Activated naive CD4-positive, alpha-beta T cell treated with anti-CD3 and anti-CD28 coated beads, Interleukin-2, amount 50 U/mL, for 72 hours (primary cell): ENCODE measurements around the gene CD8B2. TPM values are rescaled to one million over a fixed set of nuclear protein-coding genes. Genes with fewer than 3 reads are reported as not detected.
A peak's percentile ranks its signal among the peaks of the same experiment; 100 is the strongest.
"Not testable (repeated sequence)": the region's sequence is repeated elsewhere in the genome, so short reads cannot be mapped to it uniquely, and the experiment has no call there.

Experiments
- ATAC-seq, 2 donors: fragments of 150-1000 bp; cut with Tn5 transposase; 2 replicates each; pipeline ENCODE4 v1.10.0; 2021; ENCODE audit warnings: mild to moderate bottlenecking in 2 of 2, moderate library complexity in 2 of 2
- DNase-seq, 2 donors: peaks; one replicate each; pipeline ENCODE4 v3.0.0; 2021 to 2022; ENCODE audit warnings: low spot score in 2 of 2
- H3K27ac Mint-ChIP-seq, 2 donors: one replicate each; pipeline ENCODE4 v1.8.0; 2022; ENCODE audit warnings: mild to moderate bottlenecking in 2 of 2, mixed read lengths in 2 of 2
- H3K36me3 Mint-ChIP-seq, 2 donors: one replicate each; pipeline ENCODE4 v1.8.0; 2022; ENCODE audit warnings: mixed read lengths in 2 of 2
- H3K9me3 Mint-ChIP-seq, 2 donors: one replicate each; pipeline ENCODE4 v1.8.0; 2022; ENCODE audit warnings: mixed read lengths in 2 of 2
- total RNA-seq, 2 donors: library from RNA; stranded (reverse); gene quantifications; one replicate each; pipeline ENCODE4 v1.2.3, GENCODE V29; 2022

Gene CD8B2
- total RNA-seq, 2 donors from 2014 or later: 0.76 TPM; not detected in 1

DNA sequence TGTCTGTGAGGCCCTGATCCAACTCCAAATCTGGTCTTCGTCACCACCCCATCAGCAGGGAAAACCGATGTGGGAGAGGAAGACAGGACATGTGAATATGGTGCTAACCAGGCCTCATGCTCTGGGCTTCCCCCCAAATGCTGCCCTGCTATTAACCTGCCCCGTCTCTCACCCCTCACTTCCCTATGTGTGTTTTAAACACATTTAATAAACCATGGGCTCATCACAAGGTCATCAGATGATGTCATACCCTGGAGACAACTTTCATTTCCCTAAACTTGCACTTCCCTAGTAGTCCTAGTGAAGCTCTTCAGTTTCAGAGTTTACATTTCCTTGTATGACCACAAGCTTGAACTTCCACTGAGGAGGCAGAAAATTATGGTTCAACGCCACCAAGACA lies 49.9 kb downstream of the CD8B2 start:
- H3K9me3 Mint-ChIP-seq: no peaks in the 10 kb centered on the region
- DNase-seq: no peak
- H3K27ac Mint-ChIP-seq: no peak overlapping the region
- no peak for ATAC-seq
- H3K36me3 Mint-ChIP-seq: no peaks in the 10 kb centered on the region

DNA sequence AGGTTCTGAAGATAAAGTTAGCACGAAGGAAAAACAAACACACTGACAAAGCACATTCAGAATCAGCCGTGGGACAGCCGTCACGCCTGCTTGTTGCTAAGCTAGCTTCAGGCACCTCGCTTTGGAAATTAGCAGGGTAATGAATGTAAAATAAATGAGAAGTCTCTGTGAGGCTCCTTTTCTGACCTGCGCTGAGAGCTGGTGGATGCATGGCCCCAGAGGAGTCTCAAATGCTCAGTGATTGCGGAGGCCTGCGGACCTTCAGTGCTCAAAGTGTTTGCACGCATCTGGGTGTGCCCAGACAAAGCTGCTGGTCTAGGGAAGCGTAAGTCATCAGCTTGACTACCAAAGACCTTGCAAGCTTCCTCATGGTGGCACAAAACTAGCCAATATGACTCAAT lies 50.6 kb downstream of the CD8B2 start:
- Mint-ChIP-seq H3K27ac (no peak overlapping the region), H3K36me3 (no peaks in the 10 kb centered on the region), H3K9me3 (no peaks in the 10 kb centered on the region)
- no peak for DNase-seq
- ATAC-seq: no peak

DNA sequence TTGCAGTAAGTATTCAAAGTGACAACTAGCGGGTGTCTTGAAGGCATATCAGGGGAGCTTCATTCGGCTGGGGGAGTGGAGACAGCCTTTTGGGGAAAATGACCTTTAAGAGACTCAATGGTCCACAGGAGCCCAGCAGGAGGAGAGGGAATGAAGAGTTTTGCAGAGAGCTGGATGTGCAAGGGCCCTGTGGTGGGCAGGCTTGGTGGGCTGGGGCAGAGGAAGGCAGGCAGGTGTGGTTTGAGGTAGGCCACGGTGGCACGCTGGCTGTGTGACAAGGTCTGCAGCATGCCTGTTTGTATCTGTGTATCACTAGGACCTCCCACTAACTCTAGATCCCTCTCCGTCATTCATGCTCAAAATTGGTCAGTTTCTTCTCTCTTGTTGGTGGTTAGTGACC lies 53.7 kb downstream of the CD8B2 start:
- DNase-seq: no peak
- no peak overlapping the region for H3K27ac Mint-ChIP-seq
- H3K36me3 Mint-ChIP-seq: no peaks in the 10 kb centered on the region
- no peaks in the 10 kb centered on the region for H3K9me3 Mint-ChIP-seq
- ATAC-seq: no peak

DNA sequence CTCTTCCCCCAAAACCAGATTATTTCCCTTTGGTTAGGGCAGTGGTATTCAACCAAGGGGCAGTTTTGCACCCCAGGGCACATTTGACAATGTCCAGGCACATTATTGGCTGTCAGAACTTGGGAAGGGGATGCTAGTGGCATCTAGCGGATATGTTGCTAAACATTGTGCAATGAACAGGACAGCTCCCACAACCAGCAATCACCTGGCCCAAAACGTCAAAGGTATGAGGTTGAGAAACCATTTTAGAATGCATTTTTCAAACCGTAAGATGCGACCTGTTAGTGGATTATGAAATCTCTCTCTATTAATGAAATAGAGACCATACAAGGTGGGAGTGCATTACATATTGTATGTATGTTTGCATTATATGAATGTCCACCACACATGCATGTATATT lies 54.2 kb downstream of the CD8B2 start:
- H3K36me3 Mint-ChIP-seq: no peaks in the 10 kb centered on the region
- no peak for ATAC-seq
- H3K27ac Mint-ChIP-seq: no peak overlapping the region
- no peaks in the 10 kb centered on the region for H3K9me3 Mint-ChIP-seq
- DNase-seq: no peak

DNA sequence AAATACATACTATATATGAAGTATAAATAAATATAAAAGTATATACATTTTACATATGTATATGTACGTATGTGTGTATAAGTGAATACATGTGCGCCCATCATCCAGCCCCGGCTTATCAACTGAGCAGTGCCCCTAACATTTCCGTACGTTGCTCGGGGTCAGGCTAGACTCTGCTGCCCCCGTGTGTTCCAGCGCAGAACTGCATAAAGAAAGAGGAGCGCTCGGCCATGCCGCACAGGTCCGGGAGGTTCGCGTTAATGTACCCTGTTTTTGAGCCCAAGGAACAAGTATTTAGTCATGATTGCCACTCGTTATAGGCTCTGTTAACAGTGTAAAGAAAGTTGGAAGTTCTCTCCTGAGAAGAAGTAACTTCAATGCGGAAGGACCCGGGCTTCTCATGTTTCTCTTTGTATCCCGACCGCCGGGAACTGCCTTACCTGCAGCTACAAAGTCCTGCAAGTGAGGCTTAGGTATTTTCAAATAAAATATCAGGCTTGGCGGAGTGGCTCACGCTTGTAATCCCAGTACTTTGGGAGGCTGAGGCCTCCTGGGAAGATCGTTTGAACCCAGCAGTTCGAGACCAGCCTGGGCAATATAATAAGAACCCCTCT lies 55.7 kb downstream of the CD8B2 start:
- ATAC-seq (peak; percentile 86 to 90), DNase-seq (peak; percentile 59 to 85)

DNA sequence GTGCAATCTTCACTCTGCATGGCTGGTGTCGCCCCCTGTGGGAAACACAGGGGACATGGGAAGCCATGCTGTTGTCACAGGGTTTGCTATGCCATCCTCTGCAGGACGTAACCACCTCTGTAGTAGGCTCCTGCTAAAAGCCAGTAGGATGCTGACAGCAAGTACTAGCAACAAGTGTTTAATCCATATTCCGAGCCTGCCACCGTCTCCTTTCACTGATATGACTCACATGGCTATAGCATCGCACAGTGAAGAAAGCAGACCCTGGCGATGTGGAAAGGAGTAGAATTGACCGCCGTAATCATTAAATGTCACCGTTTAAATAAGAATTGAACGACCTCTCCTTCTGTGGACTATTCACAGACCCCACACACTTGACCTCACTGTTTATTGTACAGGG lies 57.8 kb downstream of the CD8B2 start:
- Mint-ChIP-seq H3K27ac (no peak overlapping the region), H3K9me3 (no peaks in the 10 kb centered on the region), H3K36me3 (no peaks in the 10 kb centered on the region)
- DNase-seq (no peak), ATAC-seq (no peak)

More for the DNA sequence above, 55.7 kb downstream of the CD8B2 start:
- Mint-ChIP-seq H3K36me3 (no peaks in the 10 kb centered on the region), H3K9me3 (no peaks in the 10 kb centered on the region), H3K27ac (no peak overlapping the region)

DNA sequence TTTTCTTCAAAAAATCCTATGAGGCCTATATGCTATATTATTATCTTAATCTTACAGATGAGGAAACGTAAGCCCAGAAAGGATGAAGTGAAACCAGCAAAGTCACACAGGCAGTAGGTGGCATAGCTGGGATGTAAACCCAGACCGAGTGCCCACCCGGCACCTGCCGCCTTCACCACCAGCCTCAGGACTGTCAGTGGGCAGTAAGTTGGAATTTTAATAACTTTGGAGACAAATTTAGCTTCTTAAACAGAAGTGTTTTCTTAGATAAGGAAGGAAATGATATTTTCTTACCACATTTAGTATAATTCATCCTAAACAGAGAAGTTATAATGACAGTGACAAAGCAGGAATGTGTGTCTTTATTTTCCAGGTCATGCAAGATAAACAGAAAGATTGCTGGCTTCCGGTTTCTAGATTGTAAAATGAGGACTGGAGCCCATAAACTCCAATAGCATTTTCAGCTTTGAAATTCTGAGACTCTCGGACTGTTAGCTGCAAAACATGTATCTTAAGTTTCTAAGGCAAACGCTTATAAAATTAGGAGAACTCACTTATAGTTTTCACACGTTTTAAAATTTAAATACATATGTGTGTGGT lies 59.3 kb downstream of the CD8B2 start:
- ATAC-seq (no peak), DNase-seq (no peak)
- no peaks in the 10 kb centered on the region for H3K36me3 Mint-ChIP-seq
- no peak overlapping the region for H3K27ac Mint-ChIP-seq
- H3K9me3 Mint-ChIP-seq: no peaks in the 10 kb centered on the region

DNA sequence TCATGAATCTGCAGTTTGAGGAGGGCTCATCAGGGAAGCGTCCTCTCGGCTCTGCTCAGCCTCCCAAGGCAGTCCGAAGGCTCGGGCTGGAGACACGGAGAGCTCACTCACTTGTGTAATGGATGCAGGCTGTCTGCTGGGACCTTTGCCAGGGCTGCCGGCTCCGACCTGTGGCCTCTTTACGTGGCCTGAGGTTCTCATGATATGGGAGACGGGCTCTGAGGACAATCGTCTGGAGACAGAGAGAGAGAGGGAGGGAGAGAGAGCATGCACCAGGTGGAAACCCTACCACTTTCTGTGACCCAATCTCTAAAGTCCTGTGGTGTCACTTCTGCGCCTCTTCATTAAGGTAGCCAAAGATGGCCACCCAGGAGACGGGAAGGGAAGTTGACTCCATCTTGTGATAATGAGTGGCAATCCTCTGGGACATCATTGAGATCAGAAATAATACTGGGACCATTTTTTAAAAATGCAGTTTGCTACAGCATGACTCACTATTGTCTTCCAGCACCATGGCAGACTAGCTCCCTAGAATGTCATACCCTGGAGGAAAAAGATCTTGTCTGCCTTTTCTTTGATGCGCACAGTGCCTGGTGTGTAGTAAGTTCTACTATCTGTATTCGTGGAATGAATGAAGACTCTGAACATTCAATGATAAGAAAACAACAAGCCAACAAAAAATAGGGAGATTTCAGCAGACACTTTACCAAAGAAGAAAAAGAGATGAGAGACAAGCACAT lies 60.2 kb downstream of the CD8B2 start:
- H3K27ac Mint-ChIP-seq: no peak overlapping the region
- no peaks in the 10 kb centered on the region for H3K36me3 Mint-ChIP-seq
- ATAC-seq: no peak
- H3K9me3 Mint-ChIP-seq: no peaks in the 10 kb centered on the region
- DNase-seq: no peak

DNA sequence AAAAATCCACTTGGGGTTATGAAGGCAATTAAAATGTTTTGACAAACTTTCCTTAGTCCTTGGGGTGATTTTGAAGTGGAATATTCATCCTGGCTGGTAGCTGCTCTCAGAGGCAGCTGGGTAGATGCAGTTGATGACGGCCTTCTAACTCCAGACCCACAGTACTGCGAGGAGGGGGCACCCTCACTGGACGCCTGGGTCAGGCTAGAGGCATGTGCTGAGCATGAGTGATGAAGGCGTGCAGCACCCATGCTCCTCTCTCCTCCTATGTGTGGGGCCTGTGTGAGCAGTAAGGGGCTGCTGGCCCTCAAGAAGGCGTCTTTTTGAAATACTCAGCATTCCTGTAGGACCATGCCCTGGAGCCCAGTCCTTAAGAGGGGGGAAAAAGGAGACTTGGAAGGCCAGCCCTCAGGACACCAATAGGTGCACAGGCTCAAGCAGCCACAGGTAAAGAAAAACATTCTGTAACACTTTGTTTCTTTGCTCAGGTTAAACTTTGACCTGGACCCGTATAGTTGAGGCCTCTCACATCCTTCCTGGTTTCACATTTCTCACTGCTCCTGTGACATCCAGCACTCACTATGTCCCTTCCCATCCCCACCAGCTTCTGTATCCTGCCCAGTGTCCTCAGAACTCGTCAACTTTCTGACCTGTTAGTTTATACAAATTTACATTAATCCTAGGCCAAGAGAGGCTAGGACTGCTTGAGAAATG lies 64.4 kb downstream of the CD8B2 start:
- Mint-ChIP-seq H3K9me3 (no peaks in the 10 kb centered on the region), H3K27ac (no peak overlapping the region), H3K36me3 (no peaks in the 10 kb centered on the region)
- ATAC-seq (no peak), DNase-seq (no peak)

DNA sequence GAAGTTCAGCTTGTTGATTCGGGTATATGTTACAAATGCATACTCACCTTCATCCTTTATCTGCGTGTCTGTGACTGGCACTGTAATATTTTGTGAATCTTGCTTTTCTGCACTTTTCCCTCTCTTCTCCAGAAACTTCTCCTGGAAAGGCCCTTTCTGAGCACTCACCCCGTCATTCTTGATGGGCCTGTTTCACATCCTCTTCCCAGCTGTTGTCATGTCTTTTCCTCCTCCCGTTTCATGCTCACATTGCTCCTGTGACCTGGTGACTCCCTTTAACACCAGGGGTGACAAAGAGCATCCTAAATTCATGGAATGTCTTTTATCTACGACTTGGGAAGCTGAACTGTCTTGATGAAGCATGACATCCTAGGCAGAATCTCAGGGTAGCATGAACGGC lies 65.8 kb downstream of the CD8B2 start:
- no peak overlapping the region for H3K27ac Mint-ChIP-seq
- DNase-seq: no peak
- peaks cover 0 to 4% of the 10 kb centered on the region in 2 donors for H3K36me3 Mint-ChIP-seq
- ATAC-seq: no peak
- H3K9me3 Mint-ChIP-seq: no peaks in the 10 kb centered on the region

DNA sequence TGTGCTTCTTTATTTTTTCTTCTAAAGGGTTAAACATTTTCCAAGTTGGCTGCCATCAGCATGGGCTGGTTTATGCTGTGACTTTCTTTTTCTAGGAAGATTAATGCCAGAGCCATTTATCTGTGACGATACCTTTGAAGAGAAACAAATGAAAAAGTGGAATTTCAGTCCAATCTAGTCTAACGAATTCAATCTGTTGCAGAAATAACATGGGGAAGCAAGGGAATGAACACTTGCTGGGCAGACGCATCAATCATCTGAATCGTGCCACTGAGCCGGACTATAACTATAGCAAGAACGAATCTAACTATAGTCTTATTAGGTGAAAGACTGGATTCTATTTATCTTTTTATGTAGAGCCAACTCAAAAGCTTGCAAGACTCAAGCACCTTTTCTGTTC lies 66.2 kb downstream of the CD8B2 start:
- Mint-ChIP-seq H3K27ac (no peak overlapping the region), H3K9me3 (no peaks in the 10 kb centered on the region), H3K36me3 (peaks cover 0 to 4% of the 10 kb centered on the region in 2 donors)
- ATAC-seq (no peak), DNase-seq (no peak)

DNA sequence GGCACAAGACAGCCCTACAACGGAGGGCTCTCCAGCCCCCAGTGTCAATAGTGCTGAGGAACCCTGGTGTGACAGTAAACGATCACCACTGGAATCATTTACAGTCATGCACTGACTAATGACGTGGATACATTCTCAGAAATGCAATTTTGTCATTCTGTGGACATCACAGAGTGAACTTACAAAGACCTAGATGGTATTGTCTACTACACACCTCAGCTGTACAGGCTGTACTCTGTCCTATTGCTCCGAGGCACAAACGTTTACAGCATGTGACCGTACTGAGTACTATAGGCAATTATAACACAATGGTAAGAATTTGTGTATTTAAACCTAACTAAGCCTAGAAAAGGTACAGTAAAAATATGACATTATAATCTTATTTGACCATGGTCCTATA lies 67.2 kb downstream of the CD8B2 start:
- Mint-ChIP-seq H3K9me3 (no peaks in the 10 kb centered on the region), H3K27ac (no peak overlapping the region)
- no peak for ATAC-seq

DNA sequence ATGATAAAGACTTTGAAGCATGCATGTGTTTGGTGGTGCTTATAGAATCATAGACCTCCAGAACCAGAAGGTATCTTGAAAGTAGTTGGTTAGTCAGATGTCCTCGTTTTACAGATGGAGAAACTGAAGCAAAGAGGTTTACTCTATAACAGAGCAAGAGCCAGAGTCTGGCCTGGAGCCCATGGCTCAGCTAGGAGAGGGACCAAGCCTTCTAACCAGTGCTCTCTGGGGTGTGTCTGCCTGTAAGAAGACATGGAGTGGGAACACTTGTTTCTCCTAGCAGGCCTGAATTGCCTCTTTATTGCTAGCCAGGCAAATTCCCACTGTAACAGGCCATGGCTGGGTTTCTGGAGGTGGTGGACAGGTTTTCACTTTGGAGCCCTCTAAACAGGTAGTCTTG lies 67.9 kb downstream of the CD8B2 start:
- no peak for DNase-seq
- peaks cover 0 to 4% of the 10 kb centered on the region in 2 donors for H3K36me3 Mint-ChIP-seq
- no peak overlapping the region for H3K27ac Mint-ChIP-seq
- ATAC-seq: no peak
- H3K9me3 Mint-ChIP-seq: no peaks in the 10 kb centered on the region

More for the DNA sequence above, 67.2 kb downstream of the CD8B2 start:
- no peak for DNase-seq
- peaks cover 0 to 4% of the 10 kb centered on the region in 2 donors for H3K36me3 Mint-ChIP-seq

DNA sequence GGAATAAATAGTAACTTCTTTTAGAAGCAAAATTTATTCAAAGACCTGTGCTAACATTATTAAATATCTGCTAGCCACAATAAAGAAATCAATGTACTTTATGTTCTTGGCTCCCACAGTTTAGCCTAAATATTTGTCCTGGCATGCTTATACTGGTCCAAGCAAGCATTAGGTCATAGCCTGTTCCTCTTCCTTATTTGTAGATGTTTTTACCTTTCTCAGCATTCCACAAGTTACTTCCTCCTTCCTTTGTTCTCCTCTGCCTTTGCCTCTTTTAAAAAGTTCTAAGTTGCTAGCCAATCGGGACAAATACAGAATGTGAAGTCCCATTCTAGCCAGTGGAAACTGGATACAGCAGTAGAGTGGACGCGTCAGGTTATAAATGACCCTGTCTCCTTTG lies 72.6 kb downstream of the CD8B2 start:
- not testable (repeated sequence) for DNase-seq, H3K36me3 Mint-ChIP-seq, H3K27ac Mint-ChIP-seq, H3K9me3 Mint-ChIP-seq, ATAC-seq

DNA sequence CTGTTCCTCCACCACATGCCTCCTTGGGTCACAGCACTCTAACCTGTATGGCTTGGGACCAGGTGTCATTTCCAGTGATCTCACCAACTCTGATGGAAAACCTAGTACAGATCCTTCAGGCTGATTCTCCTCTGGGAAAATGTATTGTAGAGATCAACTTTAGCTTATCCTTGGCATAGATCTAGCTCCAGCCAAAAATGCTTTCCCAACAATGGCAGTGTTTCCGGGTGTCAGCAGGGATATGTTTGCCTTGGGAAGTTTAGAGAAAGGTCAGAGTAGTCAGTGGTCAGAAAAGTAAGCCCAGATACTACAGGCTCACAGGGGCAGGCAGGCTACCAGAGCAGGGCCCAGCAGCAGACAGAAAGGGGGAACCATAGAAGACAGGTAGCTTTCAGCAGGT lies 73.6 kb downstream of the CD8B2 start:
- Mint-ChIP-seq H3K36me3 (peaks cover 0 to 4% of the 10 kb centered on the region in 2 donors), H3K9me3 (peaks cover 0 to 3% of the 10 kb centered on the region in 2 donors), H3K27ac (no peak overlapping the region)
- DNase-seq (no peak), ATAC-seq (no peak)

DNA sequence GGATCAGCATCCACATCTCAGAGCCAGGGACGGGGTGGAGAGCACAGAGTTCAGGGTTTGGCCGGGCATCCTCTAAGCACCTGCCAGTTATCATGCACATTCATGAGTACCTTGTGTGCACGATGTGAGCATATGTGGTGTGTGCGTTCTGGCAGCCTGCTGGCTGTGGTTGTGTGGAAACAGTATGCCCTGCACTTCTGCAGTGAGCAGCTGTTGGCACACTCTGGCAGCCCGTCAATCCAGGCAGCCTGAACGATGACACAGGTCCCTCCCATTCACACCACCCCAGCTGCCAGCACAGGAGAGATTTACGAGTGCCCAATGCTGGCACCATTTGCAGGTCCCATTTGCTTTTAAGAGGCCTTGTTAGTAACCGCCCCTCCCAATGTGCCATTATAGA lies 74.2 kb downstream of the CD8B2 start:
- H3K27ac Mint-ChIP-seq: no peak overlapping the region
- H3K9me3 Mint-ChIP-seq: peaks cover 0 to 3% of the 10 kb centered on the region in 2 donors
- DNase-seq: no peak
- peaks cover 0 to 4% of the 10 kb centered on the region in 2 donors for H3K36me3 Mint-ChIP-seq
- ATAC-seq: no peak

DNA sequence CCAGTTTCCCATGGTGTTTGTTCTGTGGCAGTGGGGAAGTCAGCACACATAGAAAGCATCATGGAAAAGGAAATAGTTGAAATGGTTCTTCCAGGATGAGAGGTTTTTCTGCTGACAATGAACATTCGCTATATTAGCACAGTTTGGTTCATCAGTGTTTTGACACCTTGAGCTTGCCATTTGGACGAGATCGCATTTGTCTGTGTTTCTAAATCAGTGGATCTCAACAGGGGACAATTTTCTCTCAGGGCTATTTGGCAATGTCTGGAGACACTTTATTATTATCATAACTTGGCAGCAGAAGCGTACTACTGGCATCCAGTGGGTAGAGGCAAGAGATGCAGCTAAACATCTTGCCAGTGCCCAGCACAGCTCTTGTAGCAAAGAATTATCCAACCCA lies 74.6 kb downstream of the CD8B2 start:
- ATAC-seq (no peak), DNase-seq (no peak)
- Mint-ChIP-seq H3K9me3 (peaks cover 0 to 3% of the 10 kb centered on the region in 2 donors), H3K27ac (no peak overlapping the region), H3K36me3 (peaks cover 0 to 2% of the 10 kb centered on the region in 2 donors)
